SK-N-SH treated with all-trans-retinoic acid at 6 μM for 48 hours (cell line): ENCODE data around the gene COL23A1.

ENCODE experiments used
- ESRRG ChIP-seq: fragments of 250-450 bp; sonication (Bioruptor Pico); IDR thresholded peaks from 2 replicates; pipeline ENCODE4 v1.6.1; 2021; ENCODE audit warnings: mild to moderate bottlenecking
- ISL1 ChIP-seq: fragments of 250-450 bp; sonication (Bioruptor Pico); IDR thresholded peaks from 2 replicates; pipeline ENCODE4 v2.1.2; 2022; ENCODE audit warnings: mild to moderate bottlenecking, moderate library complexity
- RARB ChIP-seq: fragments of 250-450 bp; sonication (Bioruptor Pico); IDR thresholded peaks from 2 replicates; pipeline ENCODE4 v1.8.0; 2021; ENCODE audit warnings: mild to moderate bottlenecking, moderate library complexity
- TCF4 ChIP-seq: fragments of 250-450 bp; sonication (Bioruptor Pico); IDR thresholded peaks from 2 replicates; pipeline ENCODE4 v1.8.0; 2021; ENCODE audit warnings: mild to moderate bottlenecking, moderate library complexity, borderline replicate concordance
- ZC3H10 ChIP-seq: fragments of 250-450 bp; sonication (Bioruptor Pico); IDR thresholded peaks from 2 replicates; pipeline ENCODE4 v1.5.1; 2021; ENCODE audit warnings: mild to moderate bottlenecking, moderate library complexity
- ZFP30 ChIP-seq: fragments of 450-650 bp; formaldehyde crosslinking; IDR thresholded peaks from 2 replicates; pipeline ENCODE4 v1.5.0; 2022; ENCODE audit warnings: mild to moderate bottlenecking, moderate library complexity
- TF ChIP-seq, protein P1 (sequence below): fragments of 250-450 bp; sonication (Bioruptor Pico); IDR thresholded peaks from 2 replicates; pipeline ENCODE4 v1.5.1; 2020; ENCODE audit warnings: low read depth, mild to moderate bottlenecking, moderate library complexity
- TF ChIP-seq, protein P2 (sequence below): fragments of 250-450 bp; sonication (Bioruptor Pico); IDR thresholded peaks from 2 replicates; pipeline ENCODE4 v1.8.0; 2021; ENCODE audit warnings: low read depth, mild to moderate bottlenecking, moderate library complexity, borderline replicate concordance
- TF ChIP-seq, protein P3 (sequence below): fragments of 250-450 bp; sonication (Bioruptor Pico); IDR thresholded peaks from 2 replicates; pipeline ENCODE4 v1.8.0; 2020; ENCODE audit warnings: mild to moderate bottlenecking, moderate library complexity, borderline replicate concordance

DNA sequence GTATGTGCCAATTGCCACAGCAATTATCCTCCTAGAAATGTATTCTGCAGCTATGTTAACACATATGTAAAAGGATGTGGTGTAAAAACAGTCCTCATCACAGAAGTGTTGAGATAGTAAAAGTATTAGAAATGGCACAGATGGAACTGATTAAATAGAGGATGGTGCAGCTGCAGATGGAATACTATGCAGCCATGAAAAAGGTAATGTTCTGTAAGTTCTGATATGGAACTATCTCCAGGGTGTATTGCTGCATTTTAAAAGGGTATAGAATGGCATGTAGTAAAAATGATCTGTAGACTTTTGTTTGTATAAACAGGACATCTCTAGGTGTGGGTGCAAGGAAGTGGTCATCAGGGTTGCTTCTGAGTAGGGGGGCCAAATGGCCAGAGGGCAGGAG, 294.6 kb downstream of the COL23A1 start:
- TF ChIP-seq RARB: no peak
- TF ChIP-seq ESRRG (CRISPR knock-in tag): no peak
- TF ChIP-seq ZFP30: no peak
- no peak for TF ChIP-seq TCF4 (CRISPR knock-in tag)
- no peak for TF ChIP-seq ISL1 (CRISPR knock-in tag)
- TF ChIP-seq, protein P1, sequence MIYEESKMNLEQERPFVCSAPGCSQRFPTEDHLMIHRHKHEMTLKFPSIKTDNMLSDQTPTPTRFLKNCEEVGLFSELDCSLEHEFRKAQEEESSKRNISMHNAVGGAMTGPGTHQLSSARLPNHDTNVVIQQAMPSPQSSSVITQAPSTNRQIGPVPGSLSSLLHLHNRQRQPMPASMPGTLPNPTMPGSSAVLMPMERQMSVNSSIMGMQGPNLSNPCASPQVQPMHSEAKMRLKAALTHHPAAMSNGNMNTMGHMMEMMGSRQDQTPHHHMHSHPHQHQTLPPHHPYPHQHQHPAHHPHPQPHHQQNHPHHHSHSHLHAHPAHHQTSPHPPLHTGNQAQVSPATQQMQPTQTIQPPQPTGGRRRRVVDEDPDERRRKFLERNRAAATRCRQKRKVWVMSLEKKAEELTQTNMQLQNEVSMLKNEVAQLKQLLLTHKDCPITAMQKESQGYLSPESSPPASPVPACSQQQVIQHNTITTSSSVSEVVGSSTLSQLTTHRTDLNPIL (CRISPR knock-in tag): no peak
- no peak for TF ChIP-seq ZC3H10 (CRISPR knock-in tag)
- TF ChIP-seq, protein P2, sequence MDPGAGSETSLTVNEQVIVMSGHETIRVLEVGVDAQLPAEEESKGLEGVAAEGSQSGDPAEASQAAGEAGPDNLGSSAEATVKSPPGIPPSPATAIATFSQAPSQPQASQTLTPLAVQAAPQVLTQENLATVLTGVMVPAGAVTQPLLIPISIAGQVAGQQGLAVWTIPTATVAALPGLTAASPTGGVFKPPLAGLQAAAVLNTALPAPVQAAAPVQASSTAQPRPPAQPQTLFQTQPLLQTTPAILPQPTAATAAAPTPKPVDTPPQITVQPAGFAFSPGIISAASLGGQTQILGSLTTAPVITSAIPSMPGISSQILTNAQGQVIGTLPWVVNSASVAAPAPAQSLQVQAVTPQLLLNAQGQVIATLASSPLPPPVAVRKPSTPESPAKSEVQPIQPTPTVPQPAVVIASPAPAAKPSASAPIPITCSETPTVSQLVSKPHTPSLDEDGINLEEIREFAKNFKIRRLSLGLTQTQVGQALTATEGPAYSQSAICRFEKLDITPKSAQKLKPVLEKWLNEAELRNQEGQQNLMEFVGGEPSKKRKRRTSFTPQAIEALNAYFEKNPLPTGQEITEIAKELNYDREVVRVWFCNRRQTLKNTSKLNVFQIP: no peak
- TF ChIP-seq, protein P3, sequence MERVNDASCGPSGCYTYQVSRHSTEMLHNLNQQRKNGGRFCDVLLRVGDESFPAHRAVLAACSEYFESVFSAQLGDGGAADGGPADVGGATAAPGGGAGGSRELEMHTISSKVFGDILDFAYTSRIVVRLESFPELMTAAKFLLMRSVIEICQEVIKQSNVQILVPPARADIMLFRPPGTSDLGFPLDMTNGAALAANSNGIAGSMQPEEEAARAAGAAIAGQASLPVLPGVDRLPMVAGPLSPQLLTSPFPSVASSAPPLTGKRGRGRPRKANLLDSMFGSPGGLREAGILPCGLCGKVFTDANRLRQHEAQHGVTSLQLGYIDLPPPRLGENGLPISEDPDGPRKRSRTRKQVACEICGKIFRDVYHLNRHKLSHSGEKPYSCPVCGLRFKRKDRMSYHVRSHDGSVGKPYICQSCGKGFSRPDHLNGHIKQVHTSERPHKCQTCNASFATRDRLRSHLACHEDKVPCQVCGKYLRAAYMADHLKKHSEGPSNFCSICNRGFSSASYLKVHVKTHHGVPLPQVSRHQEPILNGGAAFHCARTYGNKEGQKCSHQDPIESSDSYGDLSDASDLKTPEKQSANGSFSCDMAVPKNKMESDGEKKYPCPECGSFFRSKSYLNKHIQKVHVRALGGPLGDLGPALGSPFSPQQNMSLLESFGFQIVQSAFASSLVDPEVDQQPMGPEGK (CRISPR knock-in tag): no peak
